HG03064 (cell line): ENCODE data around the gene CYP4Z1.
"Not testable (repeated sequence)": the region's sequence is repeated elsewhere in the genome, so short reads cannot be mapped to it uniquely, and the experiment has no call there.

ENCODE experiments used
- ATAC-seq: cut with Tn5 transposase; IDR thresholded peaks from one replicate; pipeline ENCODE4 v1.9.1; 2021; ENCODE audit warnings: low read depth; ENCODE audit not compliant: unreplicated experiment

CYP4Z1 gene

GRCh38 chr1:47126997-47127396 lies 60.0 kb downstream of the CYP4Z1 start:
- not testable (repeated sequence) for ATAC-seq

GRCh38 chr1:47128221-47128620 lies 61.2 kb downstream of the CYP4Z1 start:
- ATAC-seq = no peak

GRCh38 chr1:47128854-47129253 lies 61.8 kb downstream of the CYP4Z1 start:
- ATAC-seq = not testable (repeated sequence)

GRCh38 chr1:47129489-47130230 lies 62.6 kb downstream of the CYP4Z1 start:
- ATAC-seq = not testable (repeated sequence)

GRCh38 chr1:47132665-47133064 lies 65.6 kb downstream of the CYP4Z1 start:
- not testable (repeated sequence) for ATAC-seq

GRCh38 chr1:47137198-47137597 lies 70.2 kb downstream of the CYP4Z1 start, which contains the start of gene CYP4A22:
TSS of gene CYP4A22 (plus strand) at chr1:47137441. CDS start at chr1:47137486, 45 bp downstream.
- no peak for ATAC-seq

- no peak for ATAC-seq
Observed at GRCh38 chr1:47137925-47138615, 71.0 kb downstream of the CYP4Z1 start.

- ATAC-seq = not testable (repeated sequence)
Observed at GRCh38 chr1:47140358-47140757, 73.3 kb downstream of the CYP4Z1 start.

- ATAC-seq = not testable (repeated sequence)
Observed at GRCh38 chr1:47143654-47144053, 76.6 kb downstream of the CYP4Z1 start.

- ATAC-seq = not testable (repeated sequence)
Observed at GRCh38 chr1:47146495-47146894, 79.5 kb downstream of the CYP4Z1 start.

- ATAC-seq = no peak
Observed at GRCh38 chr1:47147047-47147785, 80.2 kb downstream of the CYP4Z1 start.

GRCh38 chr1:47149162-47149561 lies 82.1 kb downstream of the CYP4Z1 start:
- not testable (repeated sequence) for ATAC-seq

GRCh38 chr1:47156457-47156856 lies 89.4 kb downstream of the CYP4Z1 start:
- not testable (repeated sequence) for ATAC-seq

- not testable (repeated sequence) for ATAC-seq
Observed at GRCh38 chr1:47157957-47158356, 90.9 kb downstream of the CYP4Z1 start.

GRCh38 chr1:47160716-47161115 lies 93.7 kb downstream of the CYP4Z1 start:
- ATAC-seq = no peak

- ATAC-seq = no peak
Observed at GRCh38 chr1:47161298-47162040, 94.4 kb downstream of the CYP4Z1 start.

- no peak for ATAC-seq
Observed at GRCh38 chr1:47164552-47164951, 97.5 kb downstream of the CYP4Z1 start.
